ENCODE measurements around the gene GASK1A. TPM values are rescaled to one million over a fixed set of nuclear protein-coding genes. Genes with fewer than 3 reads are reported as not detected.

Gene GASK1A
- total and polyA plus RNA-seq, 2 donors from 2014 or later, result 2.3 to 7.3 TPM

GRCh38 chr3:43001556-43002121, 22.5 kb downstream of the GASK1A start:
- no peaks in the 10 kb centered on the region for H3K9me3 ChIP-seq (ENCODE audit: control insufficient read depth in 2 of 3, insufficient read depth in 1 of 3, low read length in 3 of 3)
- H3K27me3 ChIP-seq (ENCODE audit: control insufficient read depth, insufficient read depth, low read length), result no peaks in the 10 kb centered on the region
- H3K4me1 ChIP-seq (ENCODE audit: control insufficient read depth in 2 of 3, insufficient read depth in 2 of 3, low read depth in 1 of 3, low read length in 3 of 3), result peaks cover 0 to 7% (median 0%) of the 10 kb centered on the region in 3 donors
- no peak for DNase-seq
- no peaks in the 10 kb centered on the region for H3K36me3 ChIP-seq (ENCODE audit: control insufficient read depth in 2 of 3, insufficient read depth in 3 of 3, low read length in 3 of 3)
- H3K9ac ChIP-seq (ENCODE audit: low read length in 3 of 3), result no peak overlapping the region
- FAIRE-seq, result no peak
- intact Hi-C loops (cut with DNase I), result no loop called here
- no peak for TF ChIP-seq CTCF (IDR thresholded peaks at IDR 0.05; ENCODE audit: borderline replicate concordance, extremely low read depth, insufficient read depth)
- peak overlapping the region; percentile 3 to 34 for H3K27ac ChIP-seq (ENCODE audit: low read depth in 2 of 2, low read length in 2 of 2)
- no peak overlapping the region for H3K4me3 ChIP-seq (ENCODE audit: low read length in 3 of 3)

DNA sequence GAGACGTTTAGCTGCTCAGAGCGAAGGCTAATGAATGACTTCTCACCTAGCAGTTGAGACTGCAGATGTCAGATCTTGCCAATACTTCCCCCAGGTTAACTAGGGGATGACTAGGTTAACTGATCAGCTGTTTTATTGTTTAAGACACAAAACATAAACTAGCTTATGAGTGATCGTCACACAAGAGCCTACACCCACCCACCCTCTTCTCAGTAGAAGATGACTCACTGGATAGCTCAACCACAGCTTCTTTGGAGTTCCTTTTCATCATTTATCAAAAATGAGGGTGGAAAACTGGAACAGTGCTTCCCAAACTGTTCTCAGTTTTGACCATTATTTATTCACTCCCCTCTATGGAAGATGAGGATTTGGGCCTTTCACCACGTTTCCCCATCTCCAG, 25.2 kb downstream of the GASK1A start:
- no peak for TF ChIP-seq CTCF (IDR thresholded peaks at IDR 0.05; ENCODE audit: borderline replicate concordance, extremely low read depth, insufficient read depth)

GRCh38 chr3:43005253-43005652, 26.1 kb downstream of the GASK1A start:
- no peaks in the 10 kb centered on the region for H3K36me3 ChIP-seq (ENCODE audit: control insufficient read depth in 2 of 3, insufficient read depth in 3 of 3, low read length in 3 of 3)
- no peak overlapping the region for H3K27ac ChIP-seq (ENCODE audit: low read depth in 2 of 2, low read length in 2 of 2)
- intact Hi-C loops (cut with DNase I), result no loop called here
- TF ChIP-seq CTCF (IDR thresholded peaks at IDR 0.05; ENCODE audit: borderline replicate concordance, extremely low read depth, insufficient read depth), result no peak
- no peak overlapping the region for H3K4me3 ChIP-seq (ENCODE audit: low read length in 3 of 3)
- no peak for FAIRE-seq
- H3K27me3 ChIP-seq (ENCODE audit: control insufficient read depth, insufficient read depth, low read length), result no peaks in the 10 kb centered on the region
- no peak overlapping the region for H3K9ac ChIP-seq (ENCODE audit: low read length in 3 of 3)
- H3K4me1 ChIP-seq (ENCODE audit: control insufficient read depth in 2 of 3, insufficient read depth in 2 of 3, low read depth in 1 of 3, low read length in 3 of 3), result peaks cover 0 to 3% (median 0%) of the 10 kb centered on the region in 3 donors
- no peak for DNase-seq
- H3K9me3 ChIP-seq (ENCODE audit: control insufficient read depth in 2 of 3, insufficient read depth in 1 of 3, low read length in 3 of 3), result no peaks in the 10 kb centered on the region

More for the DNA sequence above, 25.2 kb downstream of the GASK1A start:
- H3K36me3 ChIP-seq (ENCODE audit: control insufficient read depth in 2 of 3, insufficient read depth in 3 of 3, low read length in 3 of 3), result no peaks in the 10 kb centered on the region
- H3K9ac ChIP-seq (ENCODE audit: low read length in 3 of 3), result no peak overlapping the region
- peaks cover 0 to 4% (median 0%) of the 10 kb centered on the region in 3 donors for H3K4me1 ChIP-seq (ENCODE audit: control insufficient read depth in 2 of 3, insufficient read depth in 2 of 3, low read depth in 1 of 3, low read length in 3 of 3)
- H3K27ac ChIP-seq (ENCODE audit: low read depth in 2 of 2, low read length in 2 of 2), result no peak overlapping the region
- H3K4me3 ChIP-seq (ENCODE audit: low read length in 3 of 3), result no peak overlapping the region
- DNase-seq, result no peak
- H3K9me3 ChIP-seq (ENCODE audit: control insufficient read depth in 2 of 3, insufficient read depth in 1 of 3, low read length in 3 of 3), result no peaks in the 10 kb centered on the region
- FAIRE-seq, result no peak
- intact Hi-C loops (cut with DNase I), result no loop called here
- no peaks in the 10 kb centered on the region for H3K27me3 ChIP-seq (ENCODE audit: control insufficient read depth, insufficient read depth, low read length)

DNA sequence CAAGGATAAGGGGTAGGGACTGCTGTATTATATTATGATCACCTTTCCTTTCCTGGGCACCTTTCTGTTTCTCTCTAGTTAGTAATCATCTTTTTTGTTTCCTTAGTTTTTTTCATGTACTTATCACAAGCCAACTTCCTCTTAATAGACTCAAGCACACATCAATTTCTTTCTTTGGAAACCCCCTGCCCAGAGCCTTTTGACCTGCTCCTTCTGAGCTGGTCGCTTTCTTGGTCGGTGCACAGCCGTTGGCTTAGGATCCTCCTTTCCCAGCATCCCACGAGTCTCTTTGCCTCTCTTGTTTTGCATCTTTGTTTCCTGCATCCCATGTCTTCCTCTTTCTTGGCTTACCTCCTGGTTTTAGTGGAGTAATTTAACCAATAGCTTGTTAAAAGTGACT, 26.9 kb downstream of the GASK1A start:
- FAIRE-seq (no peak), DNase-seq (no peak)
- Histone ChIP-seq H3K4me1 (ENCODE audit: control insufficient read depth in 2 of 3, insufficient read depth in 2 of 3, low read depth in 1 of 3, low read length in 3 of 3) (peaks cover 0 to 3% (median 0%) of the 10 kb centered on the region in 3 donors), H3K27me3 (ENCODE audit: control insufficient read depth, insufficient read depth, low read length) (no peaks in the 10 kb centered on the region), H3K9me3 (ENCODE audit: control insufficient read depth in 2 of 3, insufficient read depth in 1 of 3, low read length in 3 of 3) (no peaks in the 10 kb centered on the region), H3K27ac (ENCODE audit: low read depth in 2 of 2, low read length in 2 of 2) (no peak overlapping the region), H3K9ac (ENCODE audit: low read length in 3 of 3) (no peak overlapping the region), H3K36me3 (ENCODE audit: control insufficient read depth in 2 of 3, insufficient read depth in 3 of 3, low read length in 3 of 3) (no peaks in the 10 kb centered on the region), H3K4me3 (ENCODE audit: low read length in 3 of 3) (no peak overlapping the region)
- intact Hi-C loops (cut with DNase I), result no loop called here
- no peak for TF ChIP-seq CTCF (IDR thresholded peaks at IDR 0.05; ENCODE audit: borderline replicate concordance, extremely low read depth, insufficient read depth)

Measured in kidney (tissue), 14 donors.